Transverse colon (tissue), 4 donors: ENCODE data around the gene CDH13. TPM values are rescaled to one million over a fixed set of nuclear protein-coding genes. Genes with fewer than 3 reads are reported as not detected.

ENCODE experiments used
- DNase-seq: peaks from one replicate; pipeline ENCODE4 v3.0.0-alpha.2; 2019
- H3K27ac ChIP-seq, 4 donors: fragments of 200-600 bp; sonication (generic); 2 replicates each; pipeline ENCODE4 v1.5.1; 2016 to 2018; ENCODE audit warnings: inconsistent platforms in 4 of 4
- H3K27me3 ChIP-seq: fragments of 200-600 bp; sonication (generic); 2 replicates; pipeline ENCODE4 v1.5.1; 2017; ENCODE audit warnings: inconsistent platforms
- H3K36me3 ChIP-seq, 4 donors: fragments of 200-600 bp; sonication (generic); 2 replicates each; pipeline ENCODE4 v1.5.1; 2017 to 2019; ENCODE audit warnings: inconsistent platforms in 4 of 4
- H3K4me1 ChIP-seq, 4 donors: fragments of 200-600 bp; sonication (generic); 2 replicates each; pipeline ENCODE4 v1.5.1; 2017 to 2020; ENCODE audit warnings: inconsistent platforms in 4 of 4
- H3K4me3 ChIP-seq, 4 donors: fragments of 200-600 bp; sonication (generic); 1 replicate in 1 of 4; 2 replicates in 3 of 4; pipeline versions ENCODE4 v1.5.1 to v1.6.1; 2017 to 2019; ENCODE audit warnings: inconsistent platforms in 4 of 4
- H3K9me3 ChIP-seq, 2 donors: fragments of 200-600 bp; sonication (generic); 2 replicates each; pipeline ENCODE4 v1.5.1; 2017 to 2019; ENCODE audit warnings: inconsistent platforms in 2 of 2
- CTCF ChIP-seq, 5 experiments: fragments of 200-600 bp in 3 of 5; fragments of 450-650 bp in 2 of 5; sonication (generic) in 3 of 5; IDR thresholded peaks; 1 replicate in 2 of 5; 2 replicates in 3 of 5; pipeline ENCODE4 v1.5.1; 2016 to 2017; ENCODE audit warnings: antibody characterized with exemption in 5 of 5, inconsistent platforms in 3 of 5, mild to moderate bottlenecking in 2 of 5, moderate library complexity in 1 of 5
- EP300 ChIP-seq: sonication (generic); formaldehyde crosslinking; IDR thresholded peaks from one replicate; pipeline ENCODE4 v1.6.1; 2017; ENCODE audit warnings: antibody characterized with exemption, low read depth
- POLR2A ChIP-seq: fragments of 450-650 bp; IDR thresholded peaks from one replicate; pipeline ENCODE4 v1.6.1; 2016; ENCODE audit warnings: antibody characterized with exemption, mild to moderate bottlenecking, moderate library complexity
- POLR2AphosphoS5 ChIP-seq, 3 donors: sonication (generic); formaldehyde crosslinking; IDR thresholded peaks; one replicate each; pipeline ENCODE4 v1.6.1; 2016; ENCODE audit warnings: antibody characterized with exemption in 3 of 3
- WGBS, 2 donors: methylation state at CpG; one replicate each; pipeline ENCODE4 v1.1.5; 2018; ENCODE audit warnings: low coverage in 1 of 2; 5-methylcytosine and 5-hydroxymethylcytosine counted together
- in situ Hi-C, 4 donors: fragments of 200-750 bp; cut with MboI; loops; one replicate each; pipeline versions ENCODE4 v1.15.0 to v1.15.1; 2017; ENCODE audit warnings: low sequenced_read_pairs in 3 of 4, low pct_ligation_motif_present in 1 of 4, low pct_unique_long_range_greater_than_20kb in 1 of 4
- intact Hi-C: fragments of 100-400 bp; cut with DNase I; formaldehyde crosslinking; loops from one replicate; pipeline ENCODE4 v1.15.1; 2023; ENCODE audit warnings: low total_unique reads
- total RNA-seq, 4 donors: library from RNA; depleted of rRNA; stranded (reverse); fragments of >200 nt; gene quantifications; one replicate each; pipeline ENCODE4 v1.1.0, GENCODE V29; 2016

CDH13 gene
- total RNA-seq, 4 donors from 2014 or later: 3.8 to 28.1 (median 5.8) TPM

- Histone ChIP-seq H3K4me3 (no peak overlapping the region), H3K4me1 (no peaks in the 10 kb centered on the region), H3K27me3 (no peaks in the 10 kb centered on the region), H3K36me3 (no peaks in the 10 kb centered on the region), H3K9me3 (no peaks in the 10 kb centered on the region), H3K27ac (no peak overlapping the region)
- in situ Hi-C loops: no loop called here
- 69 to 79% methylated on average over 6 to 7 of the region's 7 CpGs for WGBS, 2 donors
- intact Hi-C loops: no loop called here
- TF ChIP-seq POLR2A (no peak), POLR2AphosphoS5 (IDR thresholded peaks at IDR 0.05) (no peak), CTCF (IDR thresholded peaks at IDR 0.05) (no peak), EP300 (no peak)
- DNase-seq: no peak
Observed at GRCh38 chr16:83842291-83842690, 1215.5 kb downstream of the CDH13 start.

- Histone ChIP-seq H3K27me3 (no peaks in the 10 kb centered on the region), H3K27ac (no peak overlapping the region), H3K4me3 (no peak overlapping the region), H3K36me3 (no peaks in the 10 kb centered on the region), H3K4me1 (no peaks in the 10 kb centered on the region), H3K9me3 (no peaks in the 10 kb centered on the region)
- no peak for TF ChIP-seq POLR2AphosphoS5 (IDR thresholded peaks at IDR 0.05)
- TF ChIP-seq POLR2A: no peak
- TF ChIP-seq CTCF (IDR thresholded peaks at IDR 0.05): no peak
- no peak for TF ChIP-seq EP300
- 30 to 44% methylated on average over 8 to 9 of the region's 9 CpGs for WGBS, 2 donors
- intact Hi-C loops: no loop called here
- DNase-seq: peak; percentile 12
- in situ Hi-C loops: no loop called here
Observed at GRCh38 chr16:83842756-83843507, 1216.2 kb downstream of the CDH13 start.

GRCh38 chr16:83843657-83844056, 1216.9 kb downstream of the CDH13 start:
- no peaks in the 10 kb centered on the region for H3K4me1 ChIP-seq
- 63 to 65% methylated on average over 9 to 10 of the region's 10 CpGs for WGBS, 2 donors
- H3K27me3 ChIP-seq: no peaks in the 10 kb centered on the region
- H3K4me3 ChIP-seq: no peak overlapping the region
- no peaks in the 10 kb centered on the region for H3K9me3 ChIP-seq
- in situ Hi-C loops (no loop called here), intact Hi-C loops (no loop called here)
- H3K27ac ChIP-seq: no peak overlapping the region
- no peak for DNase-seq
- H3K36me3 ChIP-seq: no peaks in the 10 kb centered on the region
- TF ChIP-seq CTCF (IDR thresholded peaks at IDR 0.05) (no peak), POLR2A (no peak), POLR2AphosphoS5 (IDR thresholded peaks at IDR 0.05) (no peak), EP300 (no peak)

GRCh38 chr16:83845263-83845662, 1218.5 kb downstream of the CDH13 start:
- WGBS, 2 donors: 97% methylated on average over 8 of the region's 8 CpGs; no CpG with 5 or more reads in 1 of the 2 donors
- TF ChIP-seq POLR2AphosphoS5 (IDR thresholded peaks at IDR 0.05): no peak
- TF ChIP-seq CTCF (IDR thresholded peaks at IDR 0.05): no peak
- no peak for TF ChIP-seq EP300
- TF ChIP-seq POLR2A: no peak
- intact Hi-C loops: no loop called here

More at GRCh38 chr16:83845263-83845662, 1218.5 kb downstream of the CDH13 start:
- Histone ChIP-seq H3K27me3 (no peaks in the 10 kb centered on the region), H3K9me3 (no peaks in the 10 kb centered on the region), H3K36me3 (no peaks in the 10 kb centered on the region), H3K4me1 (no peaks in the 10 kb centered on the region), H3K27ac (no peak overlapping the region), H3K4me3 (no peak overlapping the region)
- DNase-seq: no peak
- in situ Hi-C loops: no loop called here
